ENCODE measurements around the gene DOHH. TPM values are rescaled to one million over a fixed set of nuclear protein-coding genes. Genes with fewer than 3 reads are reported as not detected.
A peak's percentile ranks its signal among the peaks of the same experiment; 100 is the strongest.
"Not testable (repeated sequence)": the region's sequence is repeated elsewhere in the genome, so short reads cannot be mapped to it uniquely, and the experiment has no call there.

Gene DOHH
- total and polyA plus RNA-seq, 2 donors: 8.5 to 8.8 TPM

GRCh38 chr19:3448616-3449334 is 51.7 kb downstream of the DOHH start:
- Histone ChIP-seq H3K9me3 (ENCODE audit: control insufficient read depth in 2 of 2, insufficient read depth in 1 of 2, low read length in 1 of 2) (no peaks in the 10 kb centered on the region), H3K36me3 (ENCODE audit: control insufficient read depth in 2 of 2, insufficient read depth in 2 of 2, low read length in 1 of 2) (peaks cover 13 to 53% of the 10 kb centered on the region in 2 donors), H3K27me3 (ENCODE audit: control insufficient read depth in 2 of 2, insufficient read depth in 1 of 2, low read length in 1 of 2) (no peaks in the 10 kb centered on the region), H3K4me3 (ENCODE audit: low read length in 2 of 2) (no peak overlapping the region), H3K4me1 (ENCODE audit: control insufficient read depth in 2 of 2, insufficient read depth in 2 of 2, low read length in 2 of 2) (peaks cover 0 to 13% of the 10 kb centered on the region in 2 donors), H3K27ac (ENCODE audit: low read depth in 1 of 2, low read length in 1 of 2) (no peak overlapping the region)
- DNase-seq (ENCODE audit: low read depth in 6 of 9, low spot score in 9 of 9): no peak
- WGBS: 99% methylated on average over 28 of the region's 28 CpGs

DNA sequence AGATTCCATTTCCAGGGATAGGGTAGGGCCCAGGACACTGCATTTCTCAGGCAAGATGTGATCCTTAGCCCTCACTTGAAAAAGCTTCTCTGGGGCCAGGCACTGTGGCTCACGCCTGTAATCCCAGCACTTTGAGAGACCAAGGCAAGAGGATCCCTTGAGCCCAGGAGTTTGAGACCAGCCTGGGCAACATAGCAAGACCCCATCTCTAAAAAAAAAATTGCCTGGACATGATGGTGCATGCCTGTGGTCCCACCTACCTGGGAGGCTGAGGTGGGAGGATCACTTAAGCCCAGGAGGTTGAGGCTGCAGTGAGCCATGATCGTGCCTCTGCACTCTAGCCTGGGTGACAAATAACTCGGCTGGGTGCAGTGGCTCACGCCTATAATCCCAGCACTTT is 53.8 kb downstream of the DOHH start:
- not testable (repeated sequence) for H3K4me3 ChIP-seq (ENCODE audit: low read length in 2 of 2); H3K9me3 ChIP-seq (ENCODE audit: control insufficient read depth in 2 of 2, insufficient read depth in 1 of 2, low read length in 1 of 2); H3K27me3 ChIP-seq (ENCODE audit: control insufficient read depth in 2 of 2, insufficient read depth in 1 of 2, low read length in 1 of 2); H3K27ac ChIP-seq (ENCODE audit: low read depth in 1 of 2, low read length in 1 of 2); DNase-seq (ENCODE audit: low read depth in 6 of 9, low spot score in 9 of 9)
- peaks cover 5 to 35% of the 10 kb centered on the region in 2 donors for H3K36me3 ChIP-seq (ENCODE audit: control insufficient read depth in 2 of 2, insufficient read depth in 2 of 2, low read length in 1 of 2)
- peaks cover 0 to 15% of the 10 kb centered on the region in 2 donors for H3K4me1 ChIP-seq (ENCODE audit: control insufficient read depth in 2 of 2, insufficient read depth in 2 of 2, low read length in 2 of 2)
- WGBS: 99% methylated on average over 4 of the region's 4 CpGs

GRCh38 chr19:3444695-3445234 is 55.7 kb downstream of the DOHH start:
- H3K36me3 ChIP-seq (ENCODE audit: control insufficient read depth in 2 of 2, insufficient read depth in 2 of 2, low read length in 1 of 2): peaks cover 5 to 27% of the 10 kb centered on the region in 2 donors
- H3K27ac ChIP-seq (ENCODE audit: low read depth in 1 of 2, low read length in 1 of 2): no peak overlapping the region
- H3K4me1 ChIP-seq (ENCODE audit: control insufficient read depth in 2 of 2, insufficient read depth in 2 of 2, low read length in 2 of 2): peaks cover 0 to 15% of the 10 kb centered on the region in 2 donors
- WGBS: 85% methylated on average over 24 of the region's 24 CpGs
- no peak overlapping the region for H3K4me3 ChIP-seq (ENCODE audit: low read length in 2 of 2)
- H3K27me3 ChIP-seq (ENCODE audit: control insufficient read depth in 2 of 2, insufficient read depth in 1 of 2, low read length in 1 of 2): no peaks in the 10 kb centered on the region
- no peak for DNase-seq (ENCODE audit: low read depth in 6 of 9, low spot score in 9 of 9)
- H3K9me3 ChIP-seq (ENCODE audit: control insufficient read depth in 2 of 2, insufficient read depth in 1 of 2, low read length in 1 of 2): peaks cover 0 to 9% of the 10 kb centered on the region in 2 donors

DNA sequence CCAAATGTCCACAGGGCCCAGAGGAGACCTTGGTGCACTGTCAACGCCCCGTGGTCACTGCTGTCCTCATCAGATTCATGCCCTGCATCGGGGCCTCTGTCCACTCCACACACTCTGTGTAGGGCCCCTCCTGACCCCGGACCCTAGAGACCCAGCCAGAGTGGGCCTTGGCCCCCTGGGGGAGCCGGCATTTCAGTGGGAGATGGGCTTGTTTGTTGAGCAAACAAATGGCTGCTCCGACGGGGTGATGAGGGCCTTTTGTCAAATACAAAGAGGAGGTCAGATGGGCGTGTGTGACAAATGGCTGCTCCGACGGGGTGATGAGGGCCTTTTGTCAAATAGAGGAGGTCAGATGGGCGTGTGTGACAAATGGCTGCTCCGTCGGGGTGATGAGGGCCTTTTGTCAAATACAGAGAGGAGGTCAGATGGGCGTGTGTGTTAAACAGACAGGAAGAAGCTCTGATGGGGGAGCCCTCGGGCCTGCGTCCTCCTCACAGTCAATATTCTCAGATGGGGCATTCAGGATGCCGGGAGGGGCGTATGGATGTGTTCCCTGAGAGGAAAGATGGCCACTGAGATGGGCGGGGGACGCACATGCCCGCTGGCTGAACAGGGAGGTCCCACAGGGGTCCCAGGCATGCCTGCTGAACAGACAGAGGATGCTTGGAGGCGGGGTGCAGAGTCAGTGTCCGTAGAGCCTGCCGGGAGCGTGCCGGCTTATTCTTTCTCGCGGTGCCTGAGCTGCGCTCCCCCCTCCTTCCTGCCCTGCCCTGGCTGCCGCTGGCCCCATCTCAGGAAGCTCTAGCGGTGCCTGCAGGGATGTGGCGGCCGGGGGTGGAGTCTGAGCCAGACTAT is 56.4 kb downstream of the DOHH start:
- Histone ChIP-seq H3K27ac (ENCODE audit: low read depth in 1 of 2, low read length in 1 of 2) (no peak overlapping the region), H3K4me1 (ENCODE audit: control insufficient read depth in 2 of 2, insufficient read depth in 2 of 2, low read length in 2 of 2) (peaks cover 0 to 15% of the 10 kb centered on the region in 2 donors), H3K4me3 (ENCODE audit: low read length in 2 of 2) (no peak overlapping the region), H3K9me3 (ENCODE audit: control insufficient read depth in 2 of 2, insufficient read depth in 1 of 2, low read length in 1 of 2) (peaks cover 0 to 9% of the 10 kb centered on the region in 2 donors), H3K36me3 (ENCODE audit: control insufficient read depth in 2 of 2, insufficient read depth in 2 of 2, low read length in 1 of 2) (peaks cover 3 to 24% of the 10 kb centered on the region in 2 donors), H3K27me3 (ENCODE audit: control insufficient read depth in 2 of 2, insufficient read depth in 1 of 2, low read length in 1 of 2) (no peaks in the 10 kb centered on the region)
- 63% methylated on average over 33 of the region's 33 CpGs for WGBS
- peak in 2 of 9 donors; percentile 18 to 23 for DNase-seq (ENCODE audit: low read depth in 6 of 9, low spot score in 9 of 9)

DNA sequence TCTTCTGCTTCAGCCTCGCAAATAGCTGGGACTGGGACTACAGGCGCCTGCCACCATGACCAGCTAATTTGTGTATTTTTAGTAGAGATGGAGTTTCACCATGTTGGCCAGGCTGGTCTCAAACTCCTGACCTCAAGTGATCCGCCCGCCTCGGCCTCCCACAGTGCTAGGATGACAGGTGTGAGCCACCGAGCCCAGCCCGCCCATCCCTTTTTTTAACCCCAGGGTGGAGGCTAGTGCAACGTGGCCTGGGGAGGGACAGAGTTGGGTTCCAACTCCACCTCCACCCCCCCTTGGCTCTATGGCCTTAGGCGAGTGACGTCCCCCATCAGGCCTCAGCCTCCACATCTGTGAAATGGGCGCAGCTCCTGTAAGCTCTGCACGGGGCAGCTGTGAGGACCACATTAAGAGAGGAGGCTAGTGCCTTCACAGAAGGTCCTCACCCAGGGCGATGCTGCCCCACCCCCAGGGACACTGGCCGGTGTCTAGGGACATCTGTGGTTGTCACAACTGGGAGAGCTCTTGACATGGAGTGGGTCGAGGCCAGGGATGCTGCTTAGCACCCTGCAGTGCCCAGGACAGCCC is 57.9 kb downstream of the DOHH start:
- Histone ChIP-seq H3K4me3 (ENCODE audit: low read length in 2 of 2) (no peak overlapping the region), H3K4me1 (ENCODE audit: control insufficient read depth in 2 of 2, insufficient read depth in 2 of 2, low read length in 2 of 2) (peaks cover 0 to 15% of the 10 kb centered on the region in 2 donors), H3K27me3 (ENCODE audit: control insufficient read depth in 2 of 2, insufficient read depth in 1 of 2, low read length in 1 of 2) (no peaks in the 10 kb centered on the region), H3K36me3 (ENCODE audit: control insufficient read depth in 2 of 2, insufficient read depth in 2 of 2, low read length in 1 of 2) (peaks cover 2 to 21% of the 10 kb centered on the region in 2 donors), H3K9me3 (ENCODE audit: control insufficient read depth in 2 of 2, insufficient read depth in 1 of 2, low read length in 1 of 2) (peaks cover 0 to 9% of the 10 kb centered on the region in 2 donors), H3K27ac (ENCODE audit: low read depth in 1 of 2, low read length in 1 of 2) (no peak overlapping the region)
- no peak for DNase-seq (ENCODE audit: low read depth in 6 of 9, low spot score in 9 of 9)
- 95% methylated on average over 15 of the region's 15 CpGs for WGBS

DNA sequence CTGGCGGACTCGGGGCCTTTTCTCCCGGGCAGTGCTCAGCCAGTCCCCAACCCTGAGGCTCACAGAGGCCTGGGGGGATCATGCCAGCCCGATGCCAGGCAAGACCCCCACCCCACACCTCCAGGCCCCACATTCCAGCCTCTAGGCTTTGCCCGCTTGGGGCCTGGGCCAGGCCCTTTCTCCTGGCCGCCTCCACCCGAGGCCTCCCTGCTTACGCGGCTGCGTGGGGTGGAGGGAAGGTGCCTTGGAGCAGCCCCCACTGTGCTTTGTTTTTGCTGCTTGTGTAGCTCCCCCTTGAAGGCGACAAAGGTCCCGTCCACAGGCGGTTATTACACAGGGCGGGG is 58.5 kb downstream of the DOHH start:
- WGBS: 97% methylated on average over 14 of the region's 14 CpGs
- H3K4me3 ChIP-seq (ENCODE audit: low read length in 2 of 2): no peak overlapping the region
- H3K27me3 ChIP-seq (ENCODE audit: control insufficient read depth in 2 of 2, insufficient read depth in 1 of 2, low read length in 1 of 2): no peaks in the 10 kb centered on the region
- H3K9me3 ChIP-seq (ENCODE audit: control insufficient read depth in 2 of 2, insufficient read depth in 1 of 2, low read length in 1 of 2): peaks cover 0 to 9% of the 10 kb centered on the region in 2 donors
- DNase-seq (ENCODE audit: low read depth in 6 of 9, low spot score in 9 of 9): no peak
- H3K36me3 ChIP-seq (ENCODE audit: control insufficient read depth in 2 of 2, insufficient read depth in 2 of 2, low read length in 1 of 2): peaks cover 2 to 21% of the 10 kb centered on the region in 2 donors
- no peak overlapping the region for H3K27ac ChIP-seq (ENCODE audit: low read depth in 1 of 2, low read length in 1 of 2)
- peaks cover 0 to 15% of the 10 kb centered on the region in 2 donors for H3K4me1 ChIP-seq (ENCODE audit: control insufficient read depth in 2 of 2, insufficient read depth in 2 of 2, low read length in 2 of 2)

GRCh38 chr19:3441089-3441985 is 59.1 kb downstream of the DOHH start:
- Histone ChIP-seq H3K36me3 (ENCODE audit: control insufficient read depth in 2 of 2, insufficient read depth in 2 of 2, low read length in 1 of 2) (peaks cover 2 to 18% of the 10 kb centered on the region in 2 donors), H3K27ac (ENCODE audit: low read depth in 1 of 2, low read length in 1 of 2) (no peak overlapping the region), H3K4me1 (ENCODE audit: control insufficient read depth in 2 of 2, insufficient read depth in 2 of 2, low read length in 2 of 2) (peaks cover 0 to 15% of the 10 kb centered on the region in 2 donors), H3K27me3 (ENCODE audit: control insufficient read depth in 2 of 2, insufficient read depth in 1 of 2, low read length in 1 of 2) (no peaks in the 10 kb centered on the region), H3K4me3 (ENCODE audit: low read length in 2 of 2) (no peak overlapping the region), H3K9me3 (ENCODE audit: control insufficient read depth in 2 of 2, insufficient read depth in 1 of 2, low read length in 1 of 2) (peaks cover 0 to 9% of the 10 kb centered on the region in 2 donors)
- WGBS: 97% methylated on average over 25 of the region's 25 CpGs
- DNase-seq (ENCODE audit: low read depth in 6 of 9, low spot score in 9 of 9): no peak

Data from thymus (tissue), 11 donors.